ENCODE results near the gene LRP1B.

DNA sequence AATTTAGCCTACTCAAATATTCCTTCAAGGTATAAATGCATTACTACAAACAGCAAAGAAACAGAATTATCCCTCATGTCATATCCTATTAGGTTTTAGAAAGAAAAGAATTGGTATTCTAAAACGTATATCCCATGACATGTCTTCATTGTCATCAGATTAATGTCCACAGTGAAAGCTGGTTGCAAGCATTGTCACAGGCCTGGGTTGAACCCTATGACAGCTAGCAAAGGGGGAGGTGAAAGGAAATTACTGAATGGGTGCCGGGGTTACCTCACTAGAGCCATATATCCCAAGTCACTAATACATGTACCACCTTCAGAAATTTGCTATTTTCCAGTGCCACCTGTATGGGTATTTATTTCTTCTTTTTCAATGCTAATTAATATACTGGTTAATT, 1720.1 kb downstream of the LRP1B start:
- TF ChIP-seq, protein P1, sequence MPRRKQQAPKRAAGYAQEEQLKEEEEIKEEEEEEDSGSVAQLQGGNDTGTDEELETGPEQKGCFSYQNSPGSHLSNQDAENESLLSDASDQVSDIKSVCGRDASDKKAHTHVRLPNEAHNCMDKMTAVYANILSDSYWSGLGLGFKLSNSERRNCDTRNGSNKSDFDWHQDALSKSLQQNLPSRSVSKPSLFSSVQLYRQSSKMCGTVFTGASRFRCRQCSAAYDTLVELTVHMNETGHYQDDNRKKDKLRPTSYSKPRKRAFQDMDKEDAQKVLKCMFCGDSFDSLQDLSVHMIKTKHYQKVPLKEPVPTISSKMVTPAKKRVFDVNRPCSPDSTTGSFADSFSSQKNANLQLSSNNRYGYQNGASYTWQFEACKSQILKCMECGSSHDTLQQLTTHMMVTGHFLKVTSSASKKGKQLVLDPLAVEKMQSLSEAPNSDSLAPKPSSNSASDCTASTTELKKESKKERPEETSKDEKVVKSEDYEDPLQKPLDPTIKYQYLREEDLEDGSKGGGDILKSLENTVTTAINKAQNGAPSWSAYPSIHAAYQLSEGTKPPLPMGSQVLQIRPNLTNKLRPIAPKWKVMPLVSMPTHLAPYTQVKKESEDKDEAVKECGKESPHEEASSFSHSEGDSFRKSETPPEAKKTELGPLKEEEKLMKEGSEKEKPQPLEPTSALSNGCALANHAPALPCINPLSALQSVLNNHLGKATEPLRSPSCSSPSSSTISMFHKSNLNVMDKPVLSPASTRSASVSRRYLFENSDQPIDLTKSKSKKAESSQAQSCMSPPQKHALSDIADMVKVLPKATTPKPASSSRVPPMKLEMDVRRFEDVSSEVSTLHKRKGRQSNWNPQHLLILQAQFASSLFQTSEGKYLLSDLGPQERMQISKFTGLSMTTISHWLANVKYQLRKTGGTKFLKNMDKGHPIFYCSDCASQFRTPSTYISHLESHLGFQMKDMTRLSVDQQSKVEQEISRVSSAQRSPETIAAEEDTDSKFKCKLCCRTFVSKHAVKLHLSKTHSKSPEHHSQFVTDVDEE (CRISPR knock-in tag; IDR thresholded peaks at IDR 0.05): no peak
- TF ChIP-seq ARNTL (CRISPR knock-in tag; IDR thresholded peaks at IDR 0.05; ENCODE audit: borderline replicate concordance, low read depth) (no peak), RARB (CRISPR knock-in tag; IDR thresholded peaks at IDR 0.05) (no peak), BACH2 (CRISPR knock-in tag; IDR thresholded peaks at IDR 0.05; ENCODE audit: borderline replicate concordance) (no peak), GLIS3 (CRISPR knock-in tag; IDR thresholded peaks at IDR 0.05) (no peak), ZFP3 (CRISPR knock-in tag; IDR thresholded peaks at IDR 0.05) (no peak), ISL1 (CRISPR knock-in tag; IDR thresholded peaks at IDR 0.05) (no peak)
- TF ChIP-seq, protein P2, sequence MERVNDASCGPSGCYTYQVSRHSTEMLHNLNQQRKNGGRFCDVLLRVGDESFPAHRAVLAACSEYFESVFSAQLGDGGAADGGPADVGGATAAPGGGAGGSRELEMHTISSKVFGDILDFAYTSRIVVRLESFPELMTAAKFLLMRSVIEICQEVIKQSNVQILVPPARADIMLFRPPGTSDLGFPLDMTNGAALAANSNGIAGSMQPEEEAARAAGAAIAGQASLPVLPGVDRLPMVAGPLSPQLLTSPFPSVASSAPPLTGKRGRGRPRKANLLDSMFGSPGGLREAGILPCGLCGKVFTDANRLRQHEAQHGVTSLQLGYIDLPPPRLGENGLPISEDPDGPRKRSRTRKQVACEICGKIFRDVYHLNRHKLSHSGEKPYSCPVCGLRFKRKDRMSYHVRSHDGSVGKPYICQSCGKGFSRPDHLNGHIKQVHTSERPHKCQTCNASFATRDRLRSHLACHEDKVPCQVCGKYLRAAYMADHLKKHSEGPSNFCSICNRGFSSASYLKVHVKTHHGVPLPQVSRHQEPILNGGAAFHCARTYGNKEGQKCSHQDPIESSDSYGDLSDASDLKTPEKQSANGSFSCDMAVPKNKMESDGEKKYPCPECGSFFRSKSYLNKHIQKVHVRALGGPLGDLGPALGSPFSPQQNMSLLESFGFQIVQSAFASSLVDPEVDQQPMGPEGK (CRISPR knock-in tag; IDR thresholded peaks at IDR 0.05; ENCODE audit: borderline replicate concordance): no peak

All from SK-N-SH treated with all-trans-retinoic acid at 6 μM for 48 hours (cell line).